WERI-Rb-1 (cell line): ENCODE measurements around the gene USP32.

Experiments used
- DNase-seq: peaks from one replicate; pipeline ENCODE4 v3.0.0-alpha.2; 2020
- H3K27ac ChIP-seq: fragments of 250-450 bp; sonication (Bioruptor Pico); 2 replicates; pipeline ENCODE4 v1.5.1; 2020; ENCODE audit warnings: mild to moderate bottlenecking, moderate library complexity
- H3K27me3 ChIP-seq: fragments of 250-450 bp; sonication (Bioruptor Pico); 2 replicates; pipeline ENCODE4 v1.5.1; 2021; ENCODE audit warnings: mild to moderate bottlenecking, low read depth, moderate library complexity; ENCODE audit not compliant: insufficient read depth, severe bottlenecking
- H3K36me3 ChIP-seq: fragments of 250-450 bp; sonication (Bioruptor Pico); 2 replicates; pipeline ENCODE4 v1.5.1; 2020; ENCODE audit warnings: mild to moderate bottlenecking, moderate library complexity
- H3K4me3 ChIP-seq: 2 replicates; pipeline ENCODE4 v1.5.1; 2011; ENCODE audit warnings: low read depth, mild to moderate bottlenecking, control low read depth, low read length
- H3K9me3 ChIP-seq: fragments of 250-450 bp; sonication (Bioruptor Pico); 2 replicates; pipeline ENCODE4 v1.5.1; 2021; ENCODE audit warnings: mild to moderate bottlenecking, moderate library complexity; ENCODE audit not compliant: severe bottlenecking
- TF ChIP-seq, protein P1 (sequence below): IDR thresholded peaks from 2 replicates; pipeline ENCODE4 v1.5.1; 2011; ENCODE audit warnings: low read depth, mild to moderate bottlenecking, control low read depth, inconsistent platforms, low read length

Gene USP32

DNA sequence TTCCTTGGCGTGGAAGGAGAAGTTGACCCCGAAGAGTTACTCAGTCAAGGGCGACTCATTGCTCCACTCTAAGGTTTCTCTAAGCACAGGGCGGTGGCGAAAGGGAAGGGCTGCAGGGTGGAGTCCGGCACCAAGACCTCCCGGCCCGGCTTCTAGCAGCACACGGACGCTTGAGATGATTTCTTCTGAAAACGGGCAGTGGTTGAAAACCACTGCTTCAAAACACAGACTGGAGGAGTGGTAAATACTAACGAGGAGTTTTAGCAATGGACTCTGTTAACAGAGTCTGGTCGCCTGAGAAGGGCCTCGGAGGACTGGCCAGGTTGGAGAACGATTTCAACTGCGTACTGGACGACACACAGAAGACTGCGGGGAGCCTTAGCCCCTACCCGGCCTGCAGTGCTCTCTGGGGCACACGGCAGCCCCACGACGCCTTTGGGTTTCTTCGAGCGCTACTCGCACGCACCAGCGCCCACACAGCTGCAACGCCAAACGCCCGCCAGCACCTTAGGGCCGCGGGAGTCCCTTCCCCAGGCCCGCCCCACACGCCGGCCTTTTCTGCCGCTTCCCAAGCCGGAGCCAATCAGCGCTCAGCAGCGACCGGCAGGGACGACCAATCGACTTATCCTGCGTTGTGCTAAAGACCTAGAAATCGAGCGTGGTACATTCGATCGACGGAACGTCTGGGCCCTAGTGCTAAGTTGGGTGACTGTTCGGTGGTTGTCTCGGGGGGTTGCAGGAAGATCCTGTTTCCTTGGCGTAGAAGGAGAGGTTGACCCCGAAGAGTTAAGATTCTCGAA is 256.6 kb downstream of the USP32 start:
- Histone ChIP-seq H3K27ac (peak overlapping the region; percentile 76), H3K9me3 (peaks cover 12% of the 10 kb centered on the region), H3K36me3 (peaks cover 18% of the 10 kb centered on the region), H3K27me3 (no peaks in the 10 kb centered on the region), H3K4me3 (peak overlapping the region; percentile 72)
- TF ChIP-seq, protein P1, sequence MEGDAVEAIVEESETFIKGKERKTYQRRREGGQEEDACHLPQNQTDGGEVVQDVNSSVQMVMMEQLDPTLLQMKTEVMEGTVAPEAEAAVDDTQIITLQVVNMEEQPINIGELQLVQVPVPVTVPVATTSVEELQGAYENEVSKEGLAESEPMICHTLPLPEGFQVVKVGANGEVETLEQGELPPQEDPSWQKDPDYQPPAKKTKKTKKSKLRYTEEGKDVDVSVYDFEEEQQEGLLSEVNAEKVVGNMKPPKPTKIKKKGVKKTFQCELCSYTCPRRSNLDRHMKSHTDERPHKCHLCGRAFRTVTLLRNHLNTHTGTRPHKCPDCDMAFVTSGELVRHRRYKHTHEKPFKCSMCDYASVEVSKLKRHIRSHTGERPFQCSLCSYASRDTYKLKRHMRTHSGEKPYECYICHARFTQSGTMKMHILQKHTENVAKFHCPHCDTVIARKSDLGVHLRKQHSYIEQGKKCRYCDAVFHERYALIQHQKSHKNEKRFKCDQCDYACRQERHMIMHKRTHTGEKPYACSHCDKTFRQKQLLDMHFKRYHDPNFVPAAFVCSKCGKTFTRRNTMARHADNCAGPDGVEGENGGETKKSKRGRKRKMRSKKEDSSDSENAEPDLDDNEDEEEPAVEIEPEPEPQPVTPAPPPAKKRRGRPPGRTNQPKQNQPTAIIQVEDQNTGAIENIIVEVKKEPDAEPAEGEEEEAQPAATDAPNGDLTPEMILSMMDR: no peak
- peak; percentile 97 for DNase-seq

DNA sequence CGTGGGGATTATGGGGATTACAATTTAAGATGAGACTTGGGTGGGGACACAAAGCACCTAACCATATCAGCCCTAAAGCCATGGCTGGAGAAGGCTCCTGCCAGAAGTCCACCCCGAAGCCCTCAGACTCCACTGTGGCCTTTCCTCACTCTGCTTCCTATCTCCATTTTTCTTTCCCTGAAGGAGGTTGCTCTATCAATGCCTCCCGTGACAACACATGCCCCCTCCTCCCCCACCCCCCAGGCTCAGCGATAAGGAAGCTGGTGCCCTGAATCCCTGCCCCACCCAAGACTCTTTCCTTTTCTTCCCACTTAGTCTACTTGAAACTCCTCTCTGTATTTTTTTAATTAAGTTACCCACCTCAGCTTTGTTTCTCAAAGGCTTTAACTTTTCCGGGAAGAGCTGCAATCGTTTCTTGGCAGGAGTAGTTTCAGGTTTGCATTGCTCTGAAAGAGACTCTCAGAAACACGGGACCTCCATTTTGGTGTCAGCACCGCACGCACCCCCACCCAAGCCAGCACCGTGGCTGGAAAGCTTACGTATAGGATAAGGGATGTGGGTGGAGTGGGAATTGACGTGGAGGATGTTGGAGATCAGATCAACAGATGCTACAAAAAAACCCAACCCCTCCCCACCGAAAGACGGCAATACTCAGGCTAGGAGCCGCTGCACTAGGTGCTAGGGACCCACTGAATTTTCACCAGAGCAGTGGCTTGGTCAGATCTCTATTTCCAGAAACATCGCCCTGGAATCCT is 257.4 kb downstream of the USP32 start:
- Histone ChIP-seq H3K9me3 (peaks cover 6% of the 10 kb centered on the region), H3K27me3 (no peaks in the 10 kb centered on the region), H3K4me3 (peak overlapping the region; percentile 72), H3K36me3 (peaks cover 18% of the 10 kb centered on the region), H3K27ac (peak overlapping the region; percentile 76)
- TF ChIP-seq, protein P1: no peak
- peak; percentile 58 for DNase-seq

DNA sequence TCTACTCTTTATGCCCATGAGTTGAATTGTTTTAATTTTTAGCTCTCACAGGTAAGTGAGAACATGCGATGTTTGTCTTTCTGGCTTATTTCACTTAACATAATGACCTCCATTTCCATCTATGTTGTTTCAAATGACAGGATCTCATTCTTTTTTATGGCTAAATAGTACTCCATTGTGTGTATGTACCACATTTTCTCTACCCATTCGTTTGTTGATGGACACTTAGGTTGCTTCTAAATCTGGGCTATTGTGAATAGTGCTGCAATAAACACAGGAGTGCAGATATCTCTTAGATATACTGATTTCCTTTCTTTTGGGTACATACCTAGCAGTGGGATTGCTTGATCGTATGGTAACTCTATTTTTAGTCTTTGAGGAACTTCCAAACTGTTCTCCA is 261.5 kb downstream of the USP32 start:
- Histone ChIP-seq H3K9me3 (no peaks in the 10 kb centered on the region), H3K27ac (no peak overlapping the region), H3K27me3 (no peaks in the 10 kb centered on the region), H3K4me3 (no peak overlapping the region), H3K36me3 (peaks cover 18% of the 10 kb centered on the region)
- TF ChIP-seq, protein P1: no peak
- no peak for DNase-seq

DNA sequence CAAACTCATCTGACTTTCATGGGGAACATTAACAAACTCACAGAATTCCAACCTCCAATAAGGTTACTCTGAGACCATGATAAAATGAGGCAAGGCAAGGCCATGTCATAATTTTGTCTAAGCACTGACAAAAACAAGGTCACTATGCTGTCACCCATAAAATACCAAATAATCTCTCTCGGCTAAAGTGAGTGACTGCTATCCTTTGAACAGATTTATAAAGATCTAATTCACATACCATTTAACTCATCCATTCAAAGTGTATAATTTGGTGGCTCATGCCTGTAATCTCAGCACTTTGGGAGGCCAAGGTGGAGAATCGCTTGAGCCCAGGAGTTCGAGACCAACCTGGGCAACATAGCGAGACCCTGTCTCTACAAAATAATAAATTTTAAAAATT is 262.8 kb downstream of the USP32 start:
- Histone ChIP-seq H3K27me3 (no peaks in the 10 kb centered on the region), H3K36me3 (peaks cover 18% of the 10 kb centered on the region), H3K27ac (no peak overlapping the region), H3K9me3 (no peaks in the 10 kb centered on the region), H3K4me3 (no peak overlapping the region)
- TF ChIP-seq, protein P1: no peak
- DNase-seq: no peak
